ENCODE results near the gene UGDH.

GRCh38 chr4:39525822-39526690 lies 1.2 kb downstream of the UGDH start:
- TF ChIP-seq, protein P1, sequence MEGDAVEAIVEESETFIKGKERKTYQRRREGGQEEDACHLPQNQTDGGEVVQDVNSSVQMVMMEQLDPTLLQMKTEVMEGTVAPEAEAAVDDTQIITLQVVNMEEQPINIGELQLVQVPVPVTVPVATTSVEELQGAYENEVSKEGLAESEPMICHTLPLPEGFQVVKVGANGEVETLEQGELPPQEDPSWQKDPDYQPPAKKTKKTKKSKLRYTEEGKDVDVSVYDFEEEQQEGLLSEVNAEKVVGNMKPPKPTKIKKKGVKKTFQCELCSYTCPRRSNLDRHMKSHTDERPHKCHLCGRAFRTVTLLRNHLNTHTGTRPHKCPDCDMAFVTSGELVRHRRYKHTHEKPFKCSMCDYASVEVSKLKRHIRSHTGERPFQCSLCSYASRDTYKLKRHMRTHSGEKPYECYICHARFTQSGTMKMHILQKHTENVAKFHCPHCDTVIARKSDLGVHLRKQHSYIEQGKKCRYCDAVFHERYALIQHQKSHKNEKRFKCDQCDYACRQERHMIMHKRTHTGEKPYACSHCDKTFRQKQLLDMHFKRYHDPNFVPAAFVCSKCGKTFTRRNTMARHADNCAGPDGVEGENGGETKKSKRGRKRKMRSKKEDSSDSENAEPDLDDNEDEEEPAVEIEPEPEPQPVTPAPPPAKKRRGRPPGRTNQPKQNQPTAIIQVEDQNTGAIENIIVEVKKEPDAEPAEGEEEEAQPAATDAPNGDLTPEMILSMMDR (IDR thresholded peaks at IDR 0.05; ENCODE audit: poor library complexity) = peak; percentile 12
- TF ChIP-seq EZH2 (IDR thresholded peaks at IDR 0.05; ENCODE audit: borderline replicate concordance) (no peak), EZH2phosphoT487 (IDR thresholded peaks at IDR 0.05; ENCODE audit: low read depth, severe bottlenecking, unreplicated experiment) (no peak)

All from hepatocyte (in vitro differentiated cells).